Measurements from ENCODE around the gene POLE.

- TF ChIP-seq EZH2 (IDR thresholded peaks at IDR 0.05; ENCODE audit: low read depth) = no peak
- no peak for TF ChIP-seq CTCF (conservative IDR thresholded peaks at IDR 0.05)
Observed at GRCh38 chr12:132583736-132584135, 103.4 kb downstream of the POLE start.
